ENCODE data around the gene PRRT3. TPM values are rescaled to one million over a fixed set of nuclear protein-coding genes. Genes with fewer than 3 reads are reported as not detected.

Gene PRRT3
- total and polyA plus RNA-seq, 2 of the 13 experiments (the other 11 are each of a cell fraction or from before 2014, with no cell fraction given): 0.22 to 0.44 TPM

DNA sequence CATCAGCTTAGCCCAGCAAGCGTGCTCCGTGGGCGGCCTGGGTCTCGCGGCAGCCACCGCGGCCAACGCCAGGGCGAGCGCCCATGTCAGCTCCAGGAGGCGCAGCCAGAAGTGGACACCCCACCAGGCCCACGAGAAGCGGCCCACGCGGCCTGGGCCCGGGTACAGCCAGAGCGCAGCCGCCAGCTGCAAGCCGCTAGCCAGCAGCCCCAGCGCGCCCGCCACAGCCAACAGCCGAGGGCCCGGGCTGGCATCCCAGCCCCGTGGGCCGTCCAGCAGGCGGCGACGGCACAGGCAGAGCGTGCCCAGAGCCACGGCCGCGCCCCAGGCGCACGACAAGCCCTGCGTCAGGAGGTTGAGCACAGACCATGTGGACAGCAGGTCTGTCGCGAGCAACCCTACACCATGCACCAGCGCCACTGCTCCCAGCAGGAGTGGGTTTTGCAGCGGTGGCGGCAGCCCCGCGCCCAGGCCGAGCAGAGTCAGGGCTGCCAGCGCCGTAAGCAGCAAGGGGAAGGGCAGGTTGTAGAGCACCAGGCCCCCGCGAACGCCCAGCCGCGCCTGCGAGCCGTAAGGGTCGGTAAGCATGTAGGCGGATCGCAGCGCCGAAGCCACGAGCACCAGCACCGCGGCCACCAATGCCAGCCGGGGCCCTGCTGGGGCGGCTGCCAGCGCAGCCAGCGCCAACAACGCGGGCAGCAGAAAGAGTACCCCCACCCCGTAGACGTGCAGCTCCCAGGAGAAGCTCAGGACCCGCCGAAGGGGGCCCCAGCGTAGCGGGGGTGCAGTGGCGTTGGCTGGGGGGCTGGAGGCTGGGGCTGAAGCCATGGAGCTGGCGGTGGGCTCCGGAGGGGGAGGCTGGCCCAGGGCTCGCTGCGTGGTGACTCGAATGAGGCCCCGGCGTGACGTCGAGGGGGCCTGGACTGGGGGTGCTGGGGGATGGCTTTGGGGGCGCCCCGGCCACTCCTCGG is 4.9 kb downstream of the PRRT3 start (continued):
- TF ChIP-seq ZKSCAN5 (CRISPR knock-in tag; IDR thresholded peaks at IDR 0.05) (no peak), ZSCAN31 (CRISPR knock-in tag; IDR thresholded peaks at IDR 0.05; ENCODE audit: low read depth) (peak; percentile 47; the same call in 1 of the 2 replicates), FLYWCH1 (CRISPR knock-in tag; IDR thresholded peaks at IDR 0.05) (no peak), NAIF1 (CRISPR knock-in tag; IDR thresholded peaks at IDR 0.05; ENCODE audit: borderline replicate concordance) (peak; percentile 47; the same call in 1 of the 2 replicates), ZFP36 (IDR thresholded peaks at IDR 0.05; ENCODE audit: borderline replicate concordance, low read depth, low read length, partially characterized antibody) (no peak)
- TF ChIP-seq, protein P1, sequence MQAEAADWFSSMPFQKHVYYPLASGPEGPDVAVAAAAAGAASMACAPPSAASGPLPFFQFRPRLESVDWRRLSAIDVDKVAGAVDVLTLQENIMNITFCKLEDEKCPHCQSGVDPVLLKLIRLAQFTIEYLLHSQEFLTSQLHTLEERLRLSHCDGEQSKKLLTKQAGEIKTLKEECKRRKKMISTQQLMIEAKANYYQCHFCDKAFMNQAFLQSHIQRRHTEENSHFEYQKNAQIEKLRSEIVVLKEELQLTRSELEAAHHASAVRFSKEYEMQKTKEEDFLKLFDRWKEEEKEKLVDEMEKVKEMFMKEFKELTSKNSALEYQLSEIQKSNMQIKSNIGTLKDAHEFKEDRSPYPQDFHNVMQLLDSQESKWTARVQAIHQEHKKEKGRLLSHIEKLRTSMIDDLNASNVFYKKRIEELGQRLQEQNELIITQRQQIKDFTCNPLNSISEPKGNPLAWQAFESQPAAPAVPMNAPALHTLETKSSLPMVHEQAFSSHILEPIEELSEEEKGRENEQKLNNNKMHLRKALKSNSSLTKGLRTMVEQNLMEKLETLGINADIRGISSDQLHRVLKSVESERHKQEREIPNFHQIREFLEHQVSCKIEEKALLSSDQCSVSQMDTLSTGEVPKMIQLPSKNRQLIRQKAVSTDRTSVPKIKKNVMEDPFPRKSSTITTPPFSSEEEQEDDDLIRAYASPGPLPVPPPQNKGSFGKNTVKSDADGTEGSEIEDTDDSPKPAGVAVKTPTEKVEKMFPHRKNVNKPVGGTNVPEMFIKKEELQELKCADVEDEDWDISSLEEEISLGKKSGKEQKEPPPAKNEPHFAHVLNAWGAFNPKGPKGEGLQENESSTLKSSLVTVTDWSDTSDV (CRISPR knock-in tag; IDR thresholded peaks at IDR 0.05): no peak; the same call in 1 of the 2 replicates
- TF ChIP-seq, protein P2, sequence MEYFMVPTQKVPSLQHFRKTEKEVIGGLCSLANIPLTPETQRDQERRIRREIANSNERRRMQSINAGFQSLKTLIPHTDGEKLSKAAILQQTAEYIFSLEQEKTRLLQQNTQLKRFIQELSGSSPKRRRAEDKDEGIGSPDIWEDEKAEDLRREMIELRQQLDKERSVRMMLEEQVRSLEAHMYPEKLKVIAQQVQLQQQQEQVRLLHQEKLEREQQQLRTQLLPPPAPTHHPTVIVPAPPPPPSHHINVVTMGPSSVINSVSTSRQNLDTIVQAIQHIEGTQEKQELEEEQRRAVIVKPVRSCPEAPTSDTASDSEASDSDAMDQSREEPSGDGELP (IDR thresholded peaks at IDR 0.05; ENCODE audit: borderline replicate concordance, low read depth): peak; percentile 50; the same call in 1 of the 2 replicates
- TF ChIP-seq, protein P3, sequence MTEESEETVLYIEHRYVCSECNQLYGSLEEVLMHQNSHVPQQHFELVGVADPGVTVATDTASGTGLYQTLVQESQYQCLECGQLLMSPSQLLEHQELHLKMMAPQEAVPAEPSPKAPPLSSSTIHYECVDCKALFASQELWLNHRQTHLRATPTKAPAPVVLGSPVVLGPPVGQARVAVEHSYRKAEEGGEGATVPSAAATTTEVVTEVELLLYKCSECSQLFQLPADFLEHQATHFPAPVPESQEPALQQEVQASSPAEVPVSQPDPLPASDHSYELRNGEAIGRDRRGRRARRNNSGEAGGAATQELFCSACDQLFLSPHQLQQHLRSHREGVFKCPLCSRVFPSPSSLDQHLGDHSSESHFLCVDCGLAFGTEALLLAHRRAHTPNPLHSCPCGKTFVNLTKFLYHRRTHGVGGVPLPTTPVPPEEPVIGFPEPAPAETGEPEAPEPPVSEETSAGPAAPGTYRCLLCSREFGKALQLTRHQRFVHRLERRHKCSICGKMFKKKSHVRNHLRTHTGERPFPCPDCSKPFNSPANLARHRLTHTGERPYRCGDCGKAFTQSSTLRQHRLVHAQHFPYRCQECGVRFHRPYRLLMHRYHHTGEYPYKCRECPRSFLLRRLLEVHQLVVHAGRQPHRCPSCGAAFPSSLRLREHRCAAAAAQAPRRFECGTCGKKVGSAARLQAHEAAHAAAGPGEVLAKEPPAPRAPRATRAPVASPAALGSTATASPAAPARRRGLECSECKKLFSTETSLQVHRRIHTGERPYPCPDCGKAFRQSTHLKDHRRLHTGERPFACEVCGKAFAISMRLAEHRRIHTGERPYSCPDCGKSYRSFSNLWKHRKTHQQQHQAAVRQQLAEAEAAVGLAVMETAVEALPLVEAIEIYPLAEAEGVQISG (CRISPR knock-in tag; IDR thresholded peaks at IDR 0.05): peak; percentile 95
- TF ChIP-seq, protein P4, sequence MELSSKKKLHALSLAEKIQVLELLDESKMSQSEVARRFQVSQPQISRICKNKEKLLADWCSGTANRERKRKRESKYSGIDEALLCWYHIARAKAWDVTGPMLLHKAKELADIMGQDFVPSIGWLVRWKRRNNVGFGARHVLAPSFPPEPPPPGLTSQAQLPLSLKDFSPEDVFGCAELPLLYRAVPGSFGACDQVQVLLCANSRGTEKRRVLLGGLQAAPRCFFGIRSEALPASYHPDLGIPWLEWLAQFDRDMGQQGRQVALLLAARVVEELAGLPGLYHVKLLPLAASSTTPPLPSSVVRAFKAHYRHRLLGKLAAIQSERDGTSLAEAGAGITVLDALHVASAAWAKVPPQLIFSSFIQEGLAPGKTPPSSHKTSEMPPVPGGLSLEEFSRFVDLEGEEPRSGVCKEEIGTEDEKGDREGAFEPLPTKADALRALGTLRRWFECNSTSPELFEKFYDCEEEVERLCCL (CRISPR knock-in tag; IDR thresholded peaks at IDR 0.05; ENCODE audit: borderline replicate concordance): no peak
- TF ChIP-seq, protein P5, sequence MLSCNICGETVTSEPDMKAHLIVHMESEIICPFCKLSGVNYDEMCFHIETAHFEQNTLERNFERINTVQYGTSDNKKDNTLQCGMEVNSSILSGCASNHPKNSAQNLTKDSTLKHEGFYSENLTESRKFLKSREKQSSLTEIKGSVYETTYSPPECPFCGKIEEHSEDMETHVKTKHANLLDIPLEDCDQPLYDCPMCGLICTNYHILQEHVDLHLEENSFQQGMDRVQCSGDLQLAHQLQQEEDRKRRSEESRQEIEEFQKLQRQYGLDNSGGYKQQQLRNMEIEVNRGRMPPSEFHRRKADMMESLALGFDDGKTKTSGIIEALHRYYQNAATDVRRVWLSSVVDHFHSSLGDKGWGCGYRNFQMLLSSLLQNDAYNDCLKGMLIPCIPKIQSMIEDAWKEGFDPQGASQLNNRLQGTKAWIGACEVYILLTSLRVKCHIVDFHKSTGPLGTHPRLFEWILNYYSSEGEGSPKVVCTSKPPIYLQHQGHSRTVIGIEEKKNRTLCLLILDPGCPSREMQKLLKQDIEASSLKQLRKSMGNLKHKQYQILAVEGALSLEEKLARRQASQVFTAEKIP (CRISPR knock-in tag; IDR thresholded peaks at IDR 0.05; ENCODE audit: borderline replicate concordance): no peak
- TF ChIP-seq, protein P6, sequence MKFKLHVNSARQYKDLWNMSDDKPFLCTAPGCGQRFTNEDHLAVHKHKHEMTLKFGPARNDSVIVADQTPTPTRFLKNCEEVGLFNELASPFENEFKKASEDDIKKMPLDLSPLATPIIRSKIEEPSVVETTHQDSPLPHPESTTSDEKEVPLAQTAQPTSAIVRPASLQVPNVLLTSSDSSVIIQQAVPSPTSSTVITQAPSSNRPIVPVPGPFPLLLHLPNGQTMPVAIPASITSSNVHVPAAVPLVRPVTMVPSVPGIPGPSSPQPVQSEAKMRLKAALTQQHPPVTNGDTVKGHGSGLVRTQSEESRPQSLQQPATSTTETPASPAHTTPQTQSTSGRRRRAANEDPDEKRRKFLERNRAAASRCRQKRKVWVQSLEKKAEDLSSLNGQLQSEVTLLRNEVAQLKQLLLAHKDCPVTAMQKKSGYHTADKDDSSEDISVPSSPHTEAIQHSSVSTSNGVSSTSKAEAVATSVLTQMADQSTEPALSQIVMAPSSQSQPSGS (CRISPR knock-in tag; IDR thresholded peaks at IDR 0.05): peak; percentile 57; the same call in 1 of the 2 replicates
- TF ChIP-seq, protein P7, sequence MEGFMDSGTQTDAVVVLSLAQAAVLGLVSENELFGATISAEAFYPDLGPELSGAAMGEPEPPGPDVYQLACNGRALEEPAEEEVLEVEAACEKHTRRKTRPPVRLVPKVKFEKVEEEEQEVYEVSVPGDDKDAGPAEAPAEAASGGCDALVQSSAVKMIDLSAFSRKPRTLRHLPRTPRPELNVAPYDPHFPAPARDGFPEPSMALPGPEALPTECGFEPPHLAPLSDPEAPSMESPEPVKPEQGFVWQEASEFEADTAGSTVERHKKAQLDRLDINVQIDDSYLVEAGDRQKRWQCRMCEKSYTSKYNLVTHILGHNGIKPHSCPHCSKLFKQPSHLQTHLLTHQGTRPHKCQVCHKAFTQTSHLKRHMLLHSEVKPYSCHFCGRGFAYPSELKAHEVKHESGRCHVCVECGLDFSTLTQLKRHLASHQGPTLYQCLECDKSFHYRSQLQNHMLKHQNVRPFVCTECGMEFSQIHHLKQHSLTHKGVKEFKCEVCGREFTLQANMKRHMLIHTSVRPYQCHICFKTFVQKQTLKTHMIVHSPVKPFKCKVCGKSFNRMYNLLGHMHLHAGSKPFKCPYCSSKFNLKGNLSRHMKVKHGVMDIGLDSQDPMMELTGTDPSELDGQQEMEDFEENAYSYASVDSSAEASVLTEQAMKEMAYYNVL (CRISPR knock-in tag; IDR thresholded peaks at IDR 0.05; ENCODE audit: borderline replicate concordance): peak; percentile 62

Measured in HepG2 (cell line).